Upper lobe of right lung (tissue), 1 donor: ENCODE measurements around the gene NRDE2. TPM values are rescaled to one million over a fixed set of nuclear protein-coding genes. Genes with fewer than 3 reads are reported as not detected.

Source experiments
- ATAC-seq: fragments of 200-7000 bp; cut with Tn5 transposase; one replicate; pipeline ENCODE4 v1.9.1; 2020; ENCODE audit warnings: mild to moderate bottlenecking, moderate library complexity
- DNase-seq: peaks from one replicate; pipeline ENCODE4 v3.0.0-alpha.2; 2020
- H3K27ac ChIP-seq: fragments of 200-600 bp; one replicate; pipeline ENCODE4 v1.8.0; 2022
- H3K27me3 ChIP-seq: fragments of 200-600 bp; one replicate; pipeline ENCODE4 v1.8.0; 2022; ENCODE audit warnings: mild to moderate bottlenecking
- H3K36me3 ChIP-seq: fragments of 200-600 bp; one replicate; pipeline ENCODE4 v1.8.0; 2022
- H3K4me1 ChIP-seq: fragments of 200-600 bp; one replicate; pipeline ENCODE4 v1.8.0; 2022
- H3K4me3 ChIP-seq: fragments of 200-600 bp; one replicate; pipeline ENCODE4 v1.8.0; 2022; ENCODE audit warnings: mild to moderate bottlenecking
- H3K9me3 ChIP-seq: fragments of 200-600 bp; one replicate; pipeline ENCODE4 v1.8.0; 2022
- CTCF ChIP-seq: fragments of 200-600 bp; IDR thresholded peaks from one replicate; pipeline ENCODE4 v1.8.0; 2022; ENCODE audit warnings: antibody characterized with exemption
- intact Hi-C: fragments of 100-400 bp; cut with DNase I; formaldehyde crosslinking; loops from one replicate; pipeline ENCODE4 v1.11.0; 2022
- total RNA-seq: library from RNA; stranded (reverse); fragmentation: NEBNext Ultra II Directional; extraction: Animal tissue kit (Norgen Biotek cat#: 25700); gene quantifications from one replicate; pipeline ENCODE4 v1.2.1, GENCODE V29; 2021
- donor health status: DM: no; HTN: yes; CAD: no; lungs with severe emphysema.

The NRDE2 gene
- total RNA-seq, 1 donor from 2014 or later = 22.2 TPM

GRCh38 chr14:90319634-90320541 is 11.9 kb downstream of the NRDE2 start:
- intact Hi-C loops = no loop called here
- Histone ChIP-seq H3K27me3 (no peaks in the 10 kb centered on the region), H3K9me3 (no peaks in the 10 kb centered on the region), H3K27ac (no peak overlapping the region), H3K4me1 (no peaks in the 10 kb centered on the region), H3K36me3 (peaks cover 26% of the 10 kb centered on the region), H3K4me3 (no peak overlapping the region)
- ATAC-seq = no peak
- DNase-seq = no peak
- no peak for TF ChIP-seq CTCF

- no peak for TF ChIP-seq CTCF
- Histone ChIP-seq H3K27me3 (no peaks in the 10 kb centered on the region), H3K36me3 (peaks cover 28% of the 10 kb centered on the region), H3K27ac (no peak overlapping the region), H3K4me1 (no peaks in the 10 kb centered on the region), H3K9me3 (no peaks in the 10 kb centered on the region), H3K4me3 (no peak overlapping the region)
- DNase-seq (no peak), ATAC-seq (no peak)
- intact Hi-C loops = no loop called here
Measured at GRCh38 chr14:90319173-90319572, 12.6 kb downstream of the NRDE2 start.

- peaks cover 39% of the 10 kb centered on the region for H3K36me3 ChIP-seq
- ATAC-seq = no peak
- no peak overlapping the region for H3K4me3 ChIP-seq
- no peaks in the 10 kb centered on the region for H3K4me1 ChIP-seq
- no peak for TF ChIP-seq CTCF
- no peaks in the 10 kb centered on the region for H3K9me3 ChIP-seq
- no peak overlapping the region for H3K27ac ChIP-seq
- DNase-seq = no peak
- H3K27me3 ChIP-seq = no peaks in the 10 kb centered on the region
- intact Hi-C loops = no loop called here
Measured at GRCh38 chr14:90318016-90318415, 13.7 kb downstream of the NRDE2 start.

GRCh38 chr14:90317286-90317685 is 14.5 kb downstream of the NRDE2 start:
- H3K36me3 ChIP-seq = peaks cover 47% of the 10 kb centered on the region
- H3K27ac ChIP-seq = no peak overlapping the region
- no peak overlapping the region for H3K4me3 ChIP-seq
- H3K27me3 ChIP-seq = no peaks in the 10 kb centered on the region
- ATAC-seq (no peak), DNase-seq (no peak)
- H3K4me1 ChIP-seq = no peaks in the 10 kb centered on the region
- TF ChIP-seq CTCF = no peak
- no peaks in the 10 kb centered on the region for H3K9me3 ChIP-seq
- intact Hi-C loops = no loop called here

- H3K4me1 ChIP-seq = no peaks in the 10 kb centered on the region
- H3K27me3 ChIP-seq = no peaks in the 10 kb centered on the region
- no peaks in the 10 kb centered on the region for H3K9me3 ChIP-seq
- no peak overlapping the region for H3K4me3 ChIP-seq
- intact Hi-C loops = no loop called here
- no peak overlapping the region for H3K27ac ChIP-seq
- H3K36me3 ChIP-seq = peaks cover 73% of the 10 kb centered on the region
- no peak for TF ChIP-seq CTCF
- DNase-seq (no peak), ATAC-seq (no peak)
Measured at GRCh38 chr14:90308561-90308960, 23.2 kb downstream of the NRDE2 start.
